ENCODE results near the gene CIRBP.
"Not testable (repeated sequence)": the region's sequence is repeated elsewhere in the genome, so short reads cannot be mapped to it uniquely, and the experiment has no call there.

Gene CIRBP

DNA sequence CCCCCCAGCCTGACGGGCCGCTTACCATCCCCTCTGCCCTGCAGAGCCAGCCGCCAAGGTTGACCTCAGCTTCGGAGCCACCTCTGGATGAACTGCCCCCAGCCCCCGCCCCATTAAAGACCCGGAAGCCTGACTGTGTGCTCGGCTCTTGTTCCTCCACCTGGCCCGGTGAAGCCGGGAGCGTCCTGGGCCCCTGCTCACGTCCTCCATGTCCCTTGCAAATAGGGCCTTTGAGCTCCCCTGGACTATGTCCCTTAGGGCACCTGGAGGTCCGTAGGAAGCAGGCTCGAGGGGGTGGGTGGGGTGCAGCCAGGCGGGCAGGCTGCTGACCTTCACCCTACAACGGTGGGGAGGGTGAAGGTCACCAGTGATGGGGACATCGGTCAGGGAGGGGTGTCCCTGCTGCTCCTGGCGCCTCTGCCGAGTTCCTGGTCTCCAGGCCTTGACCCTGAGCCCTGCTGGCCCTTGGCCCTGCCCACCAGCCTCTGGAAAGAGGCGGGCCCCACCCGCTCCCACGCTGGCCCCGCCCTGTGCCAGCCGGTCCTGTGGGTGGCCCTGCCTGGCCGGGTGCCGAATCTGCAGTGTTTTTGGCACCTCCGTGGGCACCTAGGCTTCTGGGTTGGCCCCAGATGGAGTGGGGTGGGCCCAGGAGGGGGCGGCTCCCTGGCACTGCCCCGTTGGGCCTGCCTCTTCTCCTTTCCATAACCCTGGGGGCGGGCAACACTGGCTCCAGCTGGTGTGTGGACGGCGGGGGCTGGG, 24.3 kb upstream of the CIRBP start:
- DNase-seq = no peak

DNA sequence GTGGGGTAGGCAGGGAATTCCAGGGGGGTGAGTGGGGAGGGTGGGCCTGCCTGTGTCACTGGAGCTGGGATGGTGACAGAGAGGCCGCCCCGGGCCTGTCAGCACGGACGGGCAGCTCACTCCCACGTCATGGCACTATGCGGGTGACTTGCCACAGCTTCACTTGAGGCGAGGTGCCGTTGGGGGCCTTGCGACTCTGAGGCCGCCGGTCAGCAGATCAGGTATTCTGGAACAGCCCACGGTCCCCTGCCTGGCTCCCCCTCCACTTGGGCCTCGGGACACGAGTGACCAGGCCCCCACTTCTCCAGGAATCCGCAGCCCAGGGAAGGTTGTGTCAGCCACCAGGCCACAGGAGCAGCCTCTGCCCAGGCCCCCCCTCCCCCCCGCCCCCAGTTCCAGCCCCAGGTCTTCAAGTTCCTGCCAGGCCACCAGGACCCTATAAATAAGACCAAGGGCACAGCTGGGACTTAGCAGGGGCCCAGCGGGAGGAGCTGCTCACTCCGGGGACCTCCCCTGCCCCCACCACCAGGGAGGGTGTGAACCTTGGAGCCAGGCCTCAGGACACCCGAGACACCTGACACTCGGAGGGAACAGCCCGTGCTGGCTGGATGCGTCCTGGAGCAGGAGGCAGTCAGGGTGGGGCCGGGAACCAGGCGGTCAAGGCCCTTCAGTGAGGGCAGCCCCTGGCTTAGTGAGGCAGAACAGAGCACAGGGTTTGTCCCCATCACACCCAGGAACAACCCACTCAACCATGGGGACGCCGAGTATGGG, 23.5 kb upstream of the CIRBP start:
- DNase-seq = no peak

GRCh38 chr19:1246265-1247087, 22.7 kb upstream of the CIRBP start:
- not testable (repeated sequence) for DNase-seq

DNA sequence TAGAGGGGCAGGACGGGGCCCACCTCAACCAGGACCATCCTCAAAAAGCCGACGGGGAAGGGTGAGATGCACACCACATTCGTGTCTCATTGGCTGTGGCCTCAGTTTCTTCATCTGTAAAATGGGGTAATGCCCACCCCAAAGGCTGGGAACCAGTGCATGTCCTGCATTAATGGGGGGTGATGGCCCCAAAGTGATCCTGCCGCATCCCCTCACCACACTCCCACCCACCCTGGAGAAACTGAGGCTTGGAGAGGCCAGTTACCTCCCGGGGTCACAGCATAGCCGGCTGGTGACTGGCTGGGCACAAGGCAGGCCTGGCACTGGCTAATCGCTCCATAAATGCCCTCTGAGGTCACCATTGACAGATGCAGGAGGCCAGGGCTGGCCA, 21.4 kb upstream of the CIRBP start:
- DNase-seq = no peak

GRCh38 chr19:1248139-1248785, 20.9 kb upstream of the CIRBP start, which contains the start of gene MIDN:
TSS of gene MIDN (plus strand) at chr19:1248583. CDS start at chr19:1250297, 1,714 bp downstream.
- DNase-seq = peak; percentile 90

- peak; percentile 93 for DNase-seq
Measured at GRCh38 chr19:1248786-1249297, 20.3 kb upstream of the CIRBP start.

- DNase-seq = peak; percentile 95
Measured at GRCh38 chr19:1249298-1249989, 19.7 kb upstream of the CIRBP start.

DNA sequence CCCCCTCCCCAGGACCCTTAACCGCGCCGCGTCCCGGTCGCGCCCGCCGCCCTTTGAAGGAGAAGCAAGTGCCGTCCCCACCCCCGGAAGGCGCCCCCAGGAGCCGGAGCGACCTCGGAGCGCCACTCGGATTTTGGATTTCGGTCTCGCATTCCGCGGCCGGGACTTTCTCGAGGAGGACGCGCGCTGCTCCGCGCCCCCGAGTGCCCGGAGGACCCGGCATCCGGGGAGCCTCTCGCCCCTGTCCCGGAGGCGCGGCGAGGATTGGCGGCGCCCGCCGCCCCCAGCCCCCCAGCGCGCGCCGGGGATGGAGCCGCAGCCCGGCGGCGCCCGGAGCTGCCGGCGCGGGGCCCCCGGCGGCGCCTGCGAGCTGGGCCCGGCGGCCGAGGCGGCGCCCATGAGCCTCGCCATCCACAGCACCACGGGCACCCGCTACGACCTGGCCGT, 19.1 kb upstream of the CIRBP start:
- DNase-seq = no peak

GRCh38 chr19:1250437-1251260, 18.5 kb upstream of the CIRBP start:
- no peak for DNase-seq

- no peak for DNase-seq
Measured at GRCh38 chr19:1251330-1252220, 17.6 kb upstream of the CIRBP start.

- DNase-seq = peak; percentile 78
Measured at GRCh38 chr19:1252221-1252820, 16.8 kb upstream of the CIRBP start.

DNA sequence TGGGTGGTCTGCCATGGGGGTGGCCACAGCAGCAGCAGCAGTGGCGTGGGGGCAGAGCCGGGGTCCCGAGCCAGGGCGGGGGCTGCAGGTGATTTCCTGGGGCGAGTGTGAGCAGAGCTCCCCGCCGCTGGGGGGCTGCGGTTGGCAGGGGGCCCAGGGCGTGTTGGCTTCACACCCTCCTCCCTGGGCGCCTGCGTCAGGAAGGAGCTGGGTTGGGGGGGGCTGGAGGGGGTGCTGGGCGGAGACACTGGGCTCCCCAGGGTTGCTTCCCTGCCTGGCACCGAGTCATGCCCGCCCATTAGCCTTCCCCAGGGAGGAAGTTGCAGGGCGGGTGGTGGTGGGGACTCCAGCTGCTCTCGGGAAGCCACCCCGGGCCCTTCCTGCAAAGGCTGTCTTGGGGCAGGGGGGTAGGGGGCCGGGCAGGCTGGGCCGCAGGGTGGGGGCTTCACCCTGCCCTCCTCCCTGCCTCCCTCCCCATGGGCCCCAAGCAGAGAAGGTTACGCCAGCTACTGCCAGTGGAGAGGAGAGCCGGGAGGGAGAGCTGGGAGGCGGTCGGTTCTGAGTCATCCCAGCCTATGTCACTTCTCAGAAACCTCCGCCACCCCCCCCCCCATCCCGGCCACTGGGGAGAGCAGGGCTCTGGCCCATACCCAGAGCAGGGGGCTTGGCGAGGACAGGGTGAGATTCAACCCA, 16.2 kb upstream of the CIRBP start:
- peak; percentile 93 for DNase-seq

GRCh38 chr19:1253514-1254080, 15.5 kb upstream of the CIRBP start:
- no peak for DNase-seq

DNA sequence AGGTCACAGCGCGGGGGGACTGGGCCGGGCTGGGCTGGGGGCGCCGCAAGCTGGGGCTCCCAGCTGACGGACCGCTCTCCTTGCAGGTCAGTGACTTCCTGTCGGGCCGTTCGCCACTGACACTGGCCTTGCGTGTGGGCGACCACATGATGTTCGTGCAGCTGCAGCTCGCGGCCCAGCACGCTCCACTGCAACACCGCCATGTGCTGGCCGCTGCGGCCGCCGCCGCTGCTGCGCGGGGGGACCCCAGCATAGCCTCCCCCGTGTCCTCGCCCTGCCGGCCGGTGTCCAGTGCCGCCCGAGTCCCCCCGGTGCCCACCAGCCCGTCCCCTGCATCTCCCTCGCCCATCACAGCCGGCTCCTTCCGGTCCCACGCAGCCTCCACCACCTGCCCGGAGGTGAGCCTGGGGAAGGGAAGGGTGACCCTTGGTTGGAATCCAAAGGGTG, 15.0 kb upstream of the CIRBP start:
- DNase-seq = no peak

- DNase-seq = no peak
Measured at GRCh38 chr19:1254530-1255185, 14.5 kb upstream of the CIRBP start.

DNA sequence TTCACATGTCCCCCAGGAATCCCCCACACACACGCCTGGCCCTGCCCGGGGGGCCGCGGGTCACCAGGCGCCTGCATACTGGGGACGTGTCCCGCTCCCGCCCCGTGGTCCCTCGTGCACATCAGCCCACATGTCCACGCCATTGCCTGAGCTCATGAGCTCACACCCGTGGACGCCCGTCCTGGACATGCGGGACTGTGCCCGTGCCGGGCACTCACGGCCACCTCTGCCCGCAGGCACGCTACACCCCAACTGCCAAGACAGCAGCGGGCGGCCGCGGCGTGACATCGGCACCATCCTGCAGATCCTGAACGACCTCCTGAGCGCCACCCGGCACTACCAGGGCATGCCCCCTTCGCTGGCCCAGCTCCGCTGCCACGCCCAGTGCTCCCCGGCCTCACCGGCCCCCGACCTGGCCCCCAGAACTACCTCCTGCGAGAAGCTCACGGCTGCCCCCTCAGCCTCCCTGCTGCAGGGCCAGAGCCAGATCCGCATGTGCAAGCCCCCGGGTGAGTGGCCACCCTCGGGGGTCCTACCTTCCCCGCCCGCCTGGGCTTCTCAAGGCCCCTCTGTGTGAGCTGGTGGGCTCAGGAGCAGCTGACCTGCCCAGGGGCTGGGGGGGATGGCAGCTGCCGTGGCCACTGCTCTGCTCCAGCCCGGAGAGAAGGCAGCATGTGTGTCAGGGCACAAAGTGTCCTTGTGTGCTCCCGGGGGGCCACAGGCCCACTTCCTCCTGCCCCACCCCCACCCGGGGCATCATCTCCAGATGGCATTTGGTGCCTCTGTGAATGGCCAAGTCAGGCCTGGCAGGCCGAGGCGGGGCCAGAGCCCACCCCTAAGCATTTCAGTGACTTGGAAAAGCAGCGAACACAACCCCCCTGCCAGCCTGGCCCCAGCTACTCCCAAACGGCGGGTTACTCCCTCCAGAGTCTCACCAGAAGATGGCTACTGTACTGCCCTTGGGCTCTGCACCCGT, 13.7 kb upstream of the CIRBP start:
- no peak for DNase-seq

All from 8988T (cell line).